ENCODE data around the gene MYEF2.

The MYEF2 gene

DNA sequence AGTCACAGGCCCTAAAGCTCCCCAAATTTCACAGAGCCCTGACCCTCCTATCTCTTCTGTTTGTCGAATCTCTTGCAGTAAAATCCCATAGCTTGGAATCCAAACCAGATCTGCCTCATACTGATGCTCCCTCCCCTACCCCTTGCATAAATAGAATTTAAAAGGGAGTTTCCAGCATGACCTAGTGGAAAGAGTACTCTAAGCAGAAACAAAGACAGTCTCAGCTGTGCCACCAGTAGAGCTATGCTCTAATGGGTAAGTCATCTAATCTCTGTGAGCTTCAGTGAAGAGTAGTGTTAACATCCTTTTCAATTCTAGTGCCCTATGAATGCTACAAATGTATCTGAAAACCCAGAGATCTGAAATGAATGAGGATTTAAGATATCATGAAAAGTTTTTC lies 24.0 kb upstream of the MYEF2 start:
- no peak for DNase-seq (ENCODE audit: low read depth, low spot score)
- no peak overlapping the region for H3K4me3 ChIP-seq (ENCODE audit: low read depth, low read length)
- CTCF ChIA-PET: no interaction called here
- POLR2A ChIA-PET: no interaction called here
- TF ChIP-seq, protein P1, sequence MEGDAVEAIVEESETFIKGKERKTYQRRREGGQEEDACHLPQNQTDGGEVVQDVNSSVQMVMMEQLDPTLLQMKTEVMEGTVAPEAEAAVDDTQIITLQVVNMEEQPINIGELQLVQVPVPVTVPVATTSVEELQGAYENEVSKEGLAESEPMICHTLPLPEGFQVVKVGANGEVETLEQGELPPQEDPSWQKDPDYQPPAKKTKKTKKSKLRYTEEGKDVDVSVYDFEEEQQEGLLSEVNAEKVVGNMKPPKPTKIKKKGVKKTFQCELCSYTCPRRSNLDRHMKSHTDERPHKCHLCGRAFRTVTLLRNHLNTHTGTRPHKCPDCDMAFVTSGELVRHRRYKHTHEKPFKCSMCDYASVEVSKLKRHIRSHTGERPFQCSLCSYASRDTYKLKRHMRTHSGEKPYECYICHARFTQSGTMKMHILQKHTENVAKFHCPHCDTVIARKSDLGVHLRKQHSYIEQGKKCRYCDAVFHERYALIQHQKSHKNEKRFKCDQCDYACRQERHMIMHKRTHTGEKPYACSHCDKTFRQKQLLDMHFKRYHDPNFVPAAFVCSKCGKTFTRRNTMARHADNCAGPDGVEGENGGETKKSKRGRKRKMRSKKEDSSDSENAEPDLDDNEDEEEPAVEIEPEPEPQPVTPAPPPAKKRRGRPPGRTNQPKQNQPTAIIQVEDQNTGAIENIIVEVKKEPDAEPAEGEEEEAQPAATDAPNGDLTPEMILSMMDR (IDR thresholded peaks at IDR 0.05; ENCODE audit: insufficient read depth, low read length, missing control alignments): no peak

DNA sequence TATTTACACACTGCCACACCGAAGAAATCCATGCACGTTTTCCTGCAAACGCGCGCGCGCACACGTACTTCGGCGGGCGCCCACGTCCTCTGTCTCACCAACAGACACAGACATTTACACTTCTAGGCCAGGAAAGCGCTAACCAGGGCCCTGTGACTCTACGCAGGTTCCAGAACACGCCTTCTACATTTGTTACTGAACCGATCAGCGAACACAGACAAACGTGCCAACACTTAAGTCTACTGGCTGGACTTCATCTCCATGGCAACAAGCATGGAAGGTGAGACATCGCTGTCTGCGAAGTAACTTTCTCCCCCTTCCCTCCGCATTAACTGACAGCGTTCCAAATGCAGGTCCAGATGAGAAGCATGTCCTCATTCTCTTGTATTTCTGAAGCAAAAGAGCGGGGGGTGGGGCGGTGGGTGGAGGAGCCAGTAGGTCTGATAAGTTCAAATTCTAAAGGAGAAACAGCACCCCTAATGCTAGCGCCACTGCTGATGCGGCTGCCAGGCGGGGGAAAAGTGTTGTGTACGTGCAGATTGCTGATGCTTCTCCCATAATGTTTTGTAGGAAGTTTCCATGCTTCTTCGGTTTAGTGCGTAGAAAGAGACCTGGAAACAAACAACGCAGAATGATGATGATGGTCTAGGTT lies 13.6 kb upstream of the MYEF2 start, which contains the start of gene CTXN2:
TSS of gene CTXN2 (plus strand) at position 92 of the 652 bp plus-strand sequence. CDS start 9,636 bp downstream, outside the sequence.
- ChIA-PET CTCF (no interaction called here), POLR2A (no interaction called here)
- DNase-seq (ENCODE audit: low read depth, low spot score): no peak
- TF ChIP-seq, protein P1 (IDR thresholded peaks at IDR 0.05; ENCODE audit: insufficient read depth, low read length, missing control alignments): no peak
- no peak within 1 kb of the TSS for H3K4me3 ChIP-seq (ENCODE audit: low read depth, low read length)

DNA sequence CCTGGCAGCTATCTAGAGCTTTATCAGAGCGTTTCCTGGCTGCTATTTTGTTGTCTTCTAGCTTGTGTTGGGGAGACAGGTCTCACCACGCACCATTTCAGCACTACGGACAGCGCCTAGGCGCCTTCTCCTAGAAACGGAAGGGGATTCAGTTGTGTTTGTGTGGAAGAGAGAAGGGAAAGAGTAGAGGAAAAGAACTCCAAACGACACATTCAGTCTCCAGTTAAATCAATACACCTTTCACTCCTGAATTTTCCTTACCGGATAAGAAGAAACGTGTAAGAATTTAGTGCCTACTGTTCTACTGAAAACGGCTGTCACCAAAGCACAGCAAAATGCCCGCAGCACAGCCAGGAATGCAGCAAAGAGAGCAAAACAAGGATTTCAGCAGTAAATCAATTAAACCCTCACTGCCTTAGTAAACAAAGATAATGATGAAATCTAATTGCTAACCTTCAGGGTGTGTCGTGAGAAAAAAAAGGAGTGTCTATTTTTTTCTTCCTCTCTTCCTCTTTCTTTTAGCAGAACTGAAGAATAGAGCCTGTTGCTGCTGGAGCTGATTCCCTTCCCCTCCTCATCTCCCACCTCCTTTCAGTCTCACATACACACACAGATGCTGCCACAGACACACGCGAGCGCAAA lies 13.0 kb upstream of the MYEF2 start:
- TF ChIP-seq, protein P1 (IDR thresholded peaks at IDR 0.05; ENCODE audit: insufficient read depth, low read length, missing control alignments): no peak
- H3K4me3 ChIP-seq (ENCODE audit: low read depth, low read length): no peak overlapping the region
- DNase-seq (ENCODE audit: low read depth, low spot score): no peak
- ChIA-PET POLR2A (no interaction called here), CTCF (no interaction called here)

DNA sequence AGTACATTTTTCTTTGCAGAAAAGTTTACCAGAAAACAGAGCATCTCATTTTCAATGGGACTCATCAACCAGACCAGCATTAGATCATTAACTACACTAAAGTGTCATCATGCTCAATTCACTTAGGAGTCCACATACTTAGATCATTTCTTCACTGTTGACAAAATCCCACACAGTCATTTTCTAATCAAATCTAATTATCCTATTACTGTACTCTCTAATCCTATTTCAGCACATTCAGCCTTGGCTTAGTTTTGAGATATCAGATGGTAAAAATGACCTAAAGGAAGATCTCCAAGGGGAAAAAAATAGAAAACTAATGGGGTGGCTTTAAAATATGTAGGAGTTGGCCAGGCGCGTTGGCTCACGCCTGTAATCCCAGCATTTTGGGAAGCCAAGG lies 8.2 kb upstream of the MYEF2 start:
- TF ChIP-seq, protein P1 (IDR thresholded peaks at IDR 0.05; ENCODE audit: insufficient read depth, low read length, missing control alignments): no peak
- CTCF ChIA-PET: no interaction called here
- DNase-seq (ENCODE audit: low read depth, low spot score): no peak
- H3K4me3 ChIP-seq (ENCODE audit: low read depth, low read length): no peak overlapping the region
- POLR2A ChIA-PET: no interaction called here

DNA sequence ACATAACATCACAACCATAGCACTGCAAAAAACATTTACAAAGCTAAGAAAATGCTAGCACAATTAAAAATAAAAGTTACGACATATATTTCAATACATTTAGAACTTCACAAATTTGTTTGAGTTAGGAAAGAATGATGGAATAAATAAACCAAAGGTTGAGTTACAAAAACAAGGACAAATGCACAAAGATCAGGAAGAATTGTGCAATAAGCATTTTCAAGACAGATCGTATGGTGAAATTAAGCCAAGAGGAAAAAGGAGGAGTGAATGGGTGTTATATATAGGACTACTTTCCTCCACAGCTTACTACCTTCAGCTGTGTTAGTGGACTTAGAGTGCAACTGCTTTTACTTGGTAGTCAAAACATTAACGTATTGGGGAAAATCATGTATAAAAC lies 7.4 kb upstream of the MYEF2 start:
- no peak overlapping the region for H3K4me3 ChIP-seq (ENCODE audit: low read depth, low read length)
- DNase-seq (ENCODE audit: low read depth, low spot score): no peak
- CTCF ChIA-PET: no interaction called here
- TF ChIP-seq, protein P1 (IDR thresholded peaks at IDR 0.05; ENCODE audit: insufficient read depth, low read length, missing control alignments): no peak
- POLR2A ChIA-PET: no interaction called here

DNA sequence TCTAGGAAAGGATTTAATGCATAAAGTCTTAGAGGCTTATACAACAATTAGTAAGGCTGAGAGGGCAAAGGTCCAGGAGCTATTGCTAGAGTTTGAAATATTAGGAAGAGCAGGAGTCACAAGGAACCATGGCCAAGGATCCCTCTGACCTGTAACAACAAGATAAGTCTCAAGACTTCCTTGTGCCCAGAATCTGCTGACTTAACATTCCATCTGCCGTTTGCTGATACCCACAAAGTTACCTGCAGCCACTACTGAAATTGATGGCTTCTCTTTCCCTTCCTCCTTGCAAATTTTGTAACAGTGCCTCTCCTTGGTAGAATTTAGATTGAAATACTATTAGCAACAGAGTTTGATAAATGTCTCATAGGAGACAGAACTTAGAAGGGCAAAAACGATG lies 4.7 kb upstream of the MYEF2 start:
- no peak overlapping the region for H3K4me3 ChIP-seq (ENCODE audit: low read depth, low read length)
- CTCF ChIA-PET: no interaction called here
- no peak for DNase-seq (ENCODE audit: low read depth, low spot score)
- POLR2A ChIA-PET: no interaction called here
- TF ChIP-seq, protein P1 (IDR thresholded peaks at IDR 0.05; ENCODE audit: insufficient read depth, low read length, missing control alignments): no peak

Measured in AG04449 (cell line).